IPS DF 6.9 (cell line): ENCODE measurements around the gene VASH1.

Experiments
- DNase-seq: peaks from one replicate; pipeline ENCODE4 v3.0.0-alpha.2; 2013; ENCODE audit warnings: low read depth, low spot score
- H3K27ac ChIP-seq: one replicate; pipeline ENCODE4 v1.5.1; 2013; ENCODE audit warnings: low read length, control low read depth
- H3K27me3 ChIP-seq: 2 replicates; pipeline ENCODE4 v1.6.1; 2013; ENCODE audit warnings: mild to moderate bottlenecking, low read length; ENCODE audit not compliant: control insufficient read depth, insufficient read depth
- H3K36me3 ChIP-seq: 2 replicates; pipeline ENCODE4 v1.6.1; 2013; ENCODE audit warnings: low read length; ENCODE audit not compliant: control insufficient read depth, insufficient read depth
- H3K4me1 ChIP-seq: 2 replicates; pipeline ENCODE4 v1.6.1; 2013; ENCODE audit warnings: low read length; ENCODE audit not compliant: control insufficient read depth, insufficient read depth
- H3K4me3 ChIP-seq: 2 replicates; pipeline ENCODE4 v1.5.1; 2013; ENCODE audit warnings: mild to moderate bottlenecking, low read length
- H3K9me3 ChIP-seq: 2 replicates; pipeline ENCODE4 v1.6.1; 2013; ENCODE audit warnings: low read length, inconsistent platforms; ENCODE audit not compliant: control insufficient read depth, insufficient read depth
- WGBS: extraction: QIAGEN DNeasy Blood & Tissue Kit; methylation state at CpG from one replicate; pipeline ENCODE4 v1.1.7; 2013; ENCODE audit warnings: mixed read lengths, missing lambda C conversion rate; ENCODE audit not compliant: insufficient read length, insufficient coverage; 5-methylcytosine and 5-hydroxymethylcytosine counted together

The VASH1 gene

GRCh38 chr14:76762411-76763095, 1.3 kb downstream of the VASH1 start:
- H3K27ac ChIP-seq, result no peak overlapping the region
- no peaks in the 10 kb centered on the region for H3K9me3 ChIP-seq
- no CpG with 5 or more reads among the region's 28 CpGs for WGBS
- no peak for DNase-seq
- H3K36me3 ChIP-seq, result no peaks in the 10 kb centered on the region; the same call in 1 of the 2 replicates
- H3K4me1 ChIP-seq, result no peaks in the 10 kb centered on the region; the same call in 1 of the 2 replicates
- peak overlapping the region; percentile 74; the same call in 1 of the 2 replicates for H3K4me3 ChIP-seq
- H3K27me3 ChIP-seq, result peaks cover 36% of the 10 kb centered on the region

DNA sequence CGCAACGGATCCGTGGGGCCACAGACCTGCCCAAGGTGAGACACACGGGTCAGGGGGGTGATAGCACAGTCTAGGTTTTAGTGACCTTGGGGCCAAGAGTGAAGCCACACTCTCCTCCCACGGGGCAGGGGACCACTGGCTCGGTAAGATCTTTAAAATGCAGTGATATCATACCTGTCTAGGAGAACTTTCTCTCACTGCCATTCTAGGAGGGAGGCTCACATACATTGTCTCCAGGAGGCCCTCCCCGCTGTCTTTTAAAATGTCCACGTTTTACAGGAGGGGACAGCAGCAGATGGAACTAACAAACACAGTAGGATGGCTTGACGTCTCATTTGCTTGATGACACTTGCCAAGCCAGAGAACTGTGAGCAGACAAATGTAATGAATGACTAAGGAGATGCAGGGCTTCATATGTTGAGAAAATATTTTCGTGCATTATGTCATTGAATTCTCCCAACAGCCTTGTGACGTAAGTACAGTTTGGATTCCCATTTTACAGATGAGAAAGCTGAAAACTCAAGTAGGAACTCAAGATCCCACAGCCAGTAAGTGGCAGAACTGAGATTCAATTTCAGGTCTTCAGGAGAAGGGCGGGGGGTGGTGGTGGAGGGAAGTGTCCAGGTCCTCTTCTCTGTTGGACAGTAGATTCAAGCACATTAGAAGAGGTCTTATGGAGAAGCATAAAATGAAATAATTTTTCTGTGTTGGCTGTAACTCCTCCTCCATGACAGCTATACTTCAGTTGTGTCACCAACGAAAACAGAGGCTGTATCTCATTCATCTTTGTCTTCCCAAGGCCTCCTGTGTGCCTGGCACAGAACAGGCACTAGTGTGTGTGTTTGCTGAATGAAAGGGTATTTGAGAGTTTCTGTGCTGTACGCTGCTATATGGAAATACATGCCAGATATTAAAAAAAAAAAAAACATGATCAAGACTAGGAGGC, 2.1 kb downstream of the VASH1 start:
- no peak for DNase-seq
- no peaks in the 10 kb centered on the region; the same call in 1 of the 2 replicates for H3K36me3 ChIP-seq
- no peak overlapping the region for H3K4me3 ChIP-seq
- no CpG with 5 or more reads among the region's 14 CpGs for WGBS
- H3K27ac ChIP-seq, result no peak overlapping the region
- peaks cover 36% of the 10 kb centered on the region for H3K27me3 ChIP-seq
- no peaks in the 10 kb centered on the region for H3K9me3 ChIP-seq
- peaks cover under 1% of the 10 kb centered on the region; the same call in 1 of the 2 replicates for H3K4me1 ChIP-seq

DNA sequence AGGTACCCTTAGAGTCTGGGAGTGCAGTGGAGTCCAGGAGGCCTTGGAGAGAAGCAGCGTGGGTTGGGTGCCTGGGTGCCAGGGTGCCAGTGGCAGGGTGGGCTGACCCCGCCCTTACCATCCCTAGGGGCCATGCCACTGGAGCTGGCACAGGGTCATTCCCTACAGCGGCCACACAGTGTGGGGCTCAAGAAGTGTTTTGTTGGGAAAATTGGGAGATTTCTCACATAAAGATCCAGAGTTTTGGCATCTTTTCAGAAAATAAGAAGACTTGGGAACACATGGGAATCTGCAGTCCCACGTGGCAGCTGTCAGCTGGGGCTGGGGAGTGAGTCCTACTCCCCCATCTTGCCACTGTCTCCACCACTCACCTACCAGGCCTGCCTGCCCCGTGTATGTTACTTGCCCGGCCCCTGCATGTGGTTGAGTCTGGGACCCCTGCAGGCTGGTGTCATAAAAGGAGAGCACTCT, 4.2 kb downstream of the VASH1 start:
- no peak for DNase-seq
- peaks cover 3% of the 10 kb centered on the region; the same call in 1 of the 2 replicates for H3K4me1 ChIP-seq
- no peak overlapping the region for H3K4me3 ChIP-seq
- no peaks in the 10 kb centered on the region; the same call in 1 of the 2 replicates for H3K36me3 ChIP-seq
- peaks cover 25% of the 10 kb centered on the region for H3K27me3 ChIP-seq
- WGBS, result no CpG with 5 or more reads among the region's 6 CpGs
- H3K27ac ChIP-seq, result no peak overlapping the region
- H3K9me3 ChIP-seq, result no peaks in the 10 kb centered on the region

DNA sequence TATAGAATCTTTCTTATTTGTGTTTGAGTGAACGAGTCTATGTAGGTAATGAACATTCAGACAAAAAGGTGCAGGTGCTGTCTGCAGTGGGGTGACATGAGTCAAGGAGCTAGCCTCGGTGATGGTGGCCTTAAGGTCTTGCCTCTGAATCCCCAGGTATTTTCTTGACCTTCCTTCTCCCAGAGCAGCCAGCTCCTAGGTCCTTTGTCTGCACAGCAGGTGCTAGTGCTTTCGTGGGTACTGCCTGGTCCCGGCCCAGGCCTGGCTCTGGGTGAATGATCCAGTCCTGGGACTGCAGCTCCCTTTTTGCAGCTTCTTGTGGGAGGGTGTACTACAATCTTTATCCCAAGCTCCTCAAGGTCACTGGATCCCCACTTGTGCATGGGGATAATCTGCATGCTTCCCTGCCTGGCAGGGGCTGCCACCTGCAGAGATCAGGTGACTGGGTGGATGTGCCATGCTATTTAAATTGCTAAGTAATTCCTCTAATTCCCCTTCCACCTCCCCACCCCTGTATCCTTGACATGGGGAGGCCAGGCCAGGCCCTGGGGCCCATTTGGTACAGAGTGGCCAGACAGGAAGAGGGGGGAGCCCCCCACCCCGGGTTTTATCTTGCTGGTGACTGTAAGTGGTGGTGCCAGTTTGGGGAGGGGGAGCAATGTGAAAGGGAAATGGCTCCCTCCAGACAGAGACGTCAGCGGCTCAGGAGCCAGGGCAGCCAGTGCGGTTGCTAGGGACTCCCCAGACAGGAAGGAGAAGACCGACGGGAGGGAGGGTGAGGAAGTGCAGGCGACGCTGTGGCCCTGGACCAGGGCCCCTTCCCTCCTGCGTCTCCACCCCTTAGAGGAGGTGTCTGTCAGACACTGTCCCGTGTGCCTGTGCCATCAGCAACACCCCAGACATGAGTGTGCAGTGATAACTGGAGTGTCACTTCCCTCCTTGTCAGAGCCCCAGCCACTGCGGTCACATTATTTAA, 6.7 kb downstream of the VASH1 start:
- no peak for DNase-seq
- H3K27me3 ChIP-seq, result peaks cover 8% of the 10 kb centered on the region
- WGBS, result no CpG with 5 or more reads among the region's 15 CpGs
- H3K27ac ChIP-seq, result no peak overlapping the region
- no peaks in the 10 kb centered on the region for H3K9me3 ChIP-seq
- no peaks in the 10 kb centered on the region for H3K36me3 ChIP-seq
- H3K4me1 ChIP-seq, result peaks cover 8% of the 10 kb centered on the region; the same call in 1 of the 2 replicates
- H3K4me3 ChIP-seq, result no peak overlapping the region

DNA sequence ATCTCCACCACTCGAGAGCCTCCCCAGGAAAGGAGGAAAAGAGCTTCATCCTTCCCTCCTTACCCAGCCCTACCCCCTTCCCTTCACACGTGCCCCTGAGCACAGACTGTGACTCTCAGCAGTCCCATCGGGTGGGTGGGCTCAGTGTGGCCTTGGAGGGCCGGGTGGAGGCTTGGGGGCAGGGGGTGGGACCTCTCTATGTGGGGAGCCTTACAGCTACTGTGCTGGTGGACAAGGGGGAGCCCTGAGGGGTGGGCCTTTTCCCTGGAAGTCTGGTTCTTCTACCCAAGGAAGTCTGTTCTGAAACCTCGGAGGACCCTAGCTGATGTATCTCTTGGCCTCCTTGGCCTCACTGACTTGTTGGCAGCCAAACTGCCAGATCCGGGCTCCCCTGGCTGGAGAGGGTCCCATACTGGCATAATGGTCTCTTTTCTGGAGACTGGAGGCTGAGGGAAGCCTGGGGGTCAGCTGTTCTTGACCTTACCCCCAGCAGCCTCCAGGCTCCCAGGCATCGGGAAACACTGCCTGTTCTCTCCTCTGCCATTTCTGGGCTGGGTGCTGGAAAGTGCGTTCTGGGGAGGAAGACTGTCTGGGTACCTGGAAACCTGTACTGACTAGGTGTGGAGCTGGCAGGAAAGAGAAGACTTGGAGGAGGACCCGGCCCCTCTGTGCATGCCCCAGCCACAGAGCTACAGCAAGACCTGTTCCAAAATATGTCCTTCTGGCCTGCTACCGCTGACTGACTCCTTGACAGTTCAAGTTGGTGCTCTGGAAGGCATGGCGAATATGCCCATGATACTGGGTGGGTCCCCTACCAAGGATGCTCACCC, 7.6 kb downstream of the VASH1 start:
- H3K36me3 ChIP-seq, result no peaks in the 10 kb centered on the region
- H3K4me1 ChIP-seq, result peaks cover 8% of the 10 kb centered on the region; the same call in 1 of the 2 replicates
- no peak overlapping the region for H3K27ac ChIP-seq
- no peaks in the 10 kb centered on the region for H3K27me3 ChIP-seq
- no peak overlapping the region for H3K4me3 ChIP-seq
- WGBS, result no CpG with 5 or more reads among the region's 11 CpGs
- H3K9me3 ChIP-seq, result no peaks in the 10 kb centered on the region
- no peak for DNase-seq

GRCh38 chr14:76769636-76770292, 8.5 kb downstream of the VASH1 start:
- Histone ChIP-seq H3K4me1 (peaks cover 8% of the 10 kb centered on the region; the same call in 1 of the 2 replicates), H3K9me3 (no peaks in the 10 kb centered on the region), H3K27me3 (no peaks in the 10 kb centered on the region), H3K4me3 (no peak overlapping the region), H3K27ac (no peak overlapping the region), H3K36me3 (no peaks in the 10 kb centered on the region)
- DNase-seq, result no peak
- no CpG with 5 or more reads among the region's 18 CpGs for WGBS

DNA sequence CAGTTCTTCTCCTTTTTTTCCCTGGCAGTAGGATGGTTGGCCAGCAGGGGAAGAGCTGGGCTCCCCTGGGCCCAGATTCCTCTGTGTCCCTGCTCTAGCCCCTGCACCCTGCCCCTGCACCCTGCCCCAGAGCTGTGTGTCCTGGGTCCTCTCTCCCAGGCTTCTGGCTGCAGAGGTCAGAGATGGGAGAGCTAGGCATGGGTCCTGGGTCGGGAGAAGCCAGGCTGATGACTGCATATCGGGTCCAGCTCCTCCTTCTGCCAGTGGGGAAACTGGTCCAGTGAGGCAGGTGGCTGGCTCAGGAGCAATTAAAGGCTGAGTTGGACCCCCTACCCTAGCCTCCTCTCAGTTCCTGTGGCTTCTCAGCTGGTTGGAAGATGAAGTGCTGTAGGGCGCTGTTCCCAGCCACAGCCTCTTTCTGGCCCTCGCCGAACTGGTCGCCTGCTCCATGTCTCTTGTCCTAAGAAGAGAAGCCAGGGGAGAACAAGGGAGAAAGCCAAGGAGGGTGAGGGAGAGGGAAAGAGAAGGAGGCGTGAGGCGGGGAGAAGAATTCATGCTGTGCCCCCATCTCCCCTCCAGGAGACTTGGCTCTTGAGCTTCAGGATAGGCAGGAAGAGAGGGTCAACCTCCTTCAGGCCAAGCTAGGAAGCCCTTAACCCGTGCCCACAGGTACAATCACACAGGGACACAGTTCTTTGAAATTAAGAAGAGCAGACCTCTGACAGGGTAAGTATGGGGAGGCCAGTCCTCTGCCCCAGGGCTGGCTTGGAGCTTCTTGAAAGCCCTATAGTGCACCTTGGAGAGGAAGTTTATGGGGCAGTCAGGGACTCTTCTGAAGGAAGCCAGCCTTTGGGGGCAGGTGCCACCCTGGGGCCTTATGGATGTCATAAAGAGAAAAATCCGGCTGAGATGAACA, 9.5 kb downstream of the VASH1 start:
- H3K27ac ChIP-seq, result no peak overlapping the region
- H3K4me1 ChIP-seq, result peaks cover 8% of the 10 kb centered on the region; the same call in 1 of the 2 replicates
- no peaks in the 10 kb centered on the region for H3K27me3 ChIP-seq
- H3K9me3 ChIP-seq, result no peaks in the 10 kb centered on the region
- WGBS, result no CpG with 5 or more reads among the region's 10 CpGs
- no peak for DNase-seq
- H3K4me3 ChIP-seq, result no peak overlapping the region
- no peaks in the 10 kb centered on the region for H3K36me3 ChIP-seq

DNA sequence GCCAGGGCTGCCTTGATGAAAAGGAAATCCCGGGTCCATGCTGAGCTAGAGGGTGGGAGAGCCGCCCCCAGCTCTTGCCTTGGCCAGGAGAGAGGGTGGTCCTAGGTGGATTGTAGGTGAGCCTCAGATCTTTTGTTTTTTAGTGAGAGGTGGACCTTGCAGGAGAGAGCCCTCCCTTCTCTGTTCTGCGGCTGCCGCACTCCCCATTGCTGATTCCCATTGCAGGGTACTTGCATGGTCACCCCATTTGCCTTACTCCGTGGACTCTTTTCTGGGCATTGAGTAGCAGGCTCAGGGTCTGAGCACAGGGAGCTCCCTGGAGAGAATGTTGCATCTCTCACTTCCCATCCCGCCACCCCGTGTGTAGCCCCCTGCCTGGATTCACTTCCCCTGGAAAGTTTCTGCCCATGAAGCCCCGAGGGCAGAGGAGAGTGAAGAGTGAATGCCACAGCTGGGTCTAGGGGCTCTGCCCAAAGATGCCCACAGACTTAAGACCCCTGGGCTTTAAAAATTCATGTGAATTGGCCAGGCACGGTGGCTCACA, 10.2 kb downstream of the VASH1 start:
- no peak overlapping the region for H3K4me3 ChIP-seq
- DNase-seq, result no peak
- no peaks in the 10 kb centered on the region for H3K36me3 ChIP-seq
- no CpG with 5 or more reads among the region's 9 CpGs for WGBS
- no peak overlapping the region for H3K27ac ChIP-seq
- H3K4me1 ChIP-seq, result peaks cover 8% of the 10 kb centered on the region; the same call in 1 of the 2 replicates
- no peaks in the 10 kb centered on the region for H3K27me3 ChIP-seq
- H3K9me3 ChIP-seq, result no peaks in the 10 kb centered on the region
